D721Med (cell line): Measurements from ENCODE around the gene MYB.

Experiments
- DNase-seq: peaks from one replicate; pipeline ENCODE4 v3.0.0; 2011; ENCODE audit warnings: low spot score; ENCODE audit not compliant: insufficient read length
- FAIRE-seq: peaks from 2 replicates; lab custom pipeline; 2011; peaks lifted over from hg19 to GRCh38; lab: Jason Lieb, UNC
- TF ChIP-seq, protein P1 (sequence below): IDR thresholded peaks from 2 replicates; pipeline ENCODE4 v1.5.1; 2012; ENCODE audit warnings: mild to moderate bottlenecking, control low read depth; ENCODE audit not compliant: insufficient read depth; ENCODE audit errors: missing control alignments

The MYB gene

DNA sequence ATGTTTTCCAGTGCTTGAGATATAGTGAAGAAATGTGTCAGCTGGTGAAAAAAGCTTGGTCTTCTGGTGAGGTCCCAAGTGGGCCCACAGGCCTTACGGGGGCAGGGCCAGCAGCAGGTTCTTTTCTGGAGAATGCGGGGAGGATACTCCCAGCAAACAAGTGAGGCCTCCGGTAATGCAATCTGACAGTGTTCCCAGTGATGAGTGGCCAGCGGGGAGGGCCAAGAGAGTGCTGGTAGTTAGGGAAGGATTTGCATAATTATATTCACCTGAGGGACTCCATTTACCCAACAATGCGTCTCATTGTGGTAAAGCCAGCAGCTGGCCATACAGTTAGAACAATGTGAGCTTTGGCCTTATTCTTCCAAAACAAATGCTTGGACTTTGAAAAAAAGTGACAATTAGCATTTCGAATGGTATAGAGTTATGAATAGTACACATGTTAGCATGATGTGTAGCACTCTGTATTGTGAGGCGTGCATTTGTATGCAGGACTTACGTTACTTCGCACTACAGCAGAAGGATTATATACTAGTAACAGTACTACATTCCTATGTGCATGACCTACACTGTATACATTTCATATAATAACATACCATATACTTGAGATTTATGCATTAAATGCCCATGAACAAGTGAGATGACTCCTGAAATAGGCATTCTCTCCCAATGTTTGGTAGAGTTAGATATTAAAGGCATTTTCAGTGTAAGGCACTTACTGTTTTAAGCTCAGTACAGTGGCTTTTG lies 69.8 kb downstream of the MYB start:
- no peak for FAIRE-seq
- TF ChIP-seq, protein P1, sequence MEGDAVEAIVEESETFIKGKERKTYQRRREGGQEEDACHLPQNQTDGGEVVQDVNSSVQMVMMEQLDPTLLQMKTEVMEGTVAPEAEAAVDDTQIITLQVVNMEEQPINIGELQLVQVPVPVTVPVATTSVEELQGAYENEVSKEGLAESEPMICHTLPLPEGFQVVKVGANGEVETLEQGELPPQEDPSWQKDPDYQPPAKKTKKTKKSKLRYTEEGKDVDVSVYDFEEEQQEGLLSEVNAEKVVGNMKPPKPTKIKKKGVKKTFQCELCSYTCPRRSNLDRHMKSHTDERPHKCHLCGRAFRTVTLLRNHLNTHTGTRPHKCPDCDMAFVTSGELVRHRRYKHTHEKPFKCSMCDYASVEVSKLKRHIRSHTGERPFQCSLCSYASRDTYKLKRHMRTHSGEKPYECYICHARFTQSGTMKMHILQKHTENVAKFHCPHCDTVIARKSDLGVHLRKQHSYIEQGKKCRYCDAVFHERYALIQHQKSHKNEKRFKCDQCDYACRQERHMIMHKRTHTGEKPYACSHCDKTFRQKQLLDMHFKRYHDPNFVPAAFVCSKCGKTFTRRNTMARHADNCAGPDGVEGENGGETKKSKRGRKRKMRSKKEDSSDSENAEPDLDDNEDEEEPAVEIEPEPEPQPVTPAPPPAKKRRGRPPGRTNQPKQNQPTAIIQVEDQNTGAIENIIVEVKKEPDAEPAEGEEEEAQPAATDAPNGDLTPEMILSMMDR, result no peak

DNA sequence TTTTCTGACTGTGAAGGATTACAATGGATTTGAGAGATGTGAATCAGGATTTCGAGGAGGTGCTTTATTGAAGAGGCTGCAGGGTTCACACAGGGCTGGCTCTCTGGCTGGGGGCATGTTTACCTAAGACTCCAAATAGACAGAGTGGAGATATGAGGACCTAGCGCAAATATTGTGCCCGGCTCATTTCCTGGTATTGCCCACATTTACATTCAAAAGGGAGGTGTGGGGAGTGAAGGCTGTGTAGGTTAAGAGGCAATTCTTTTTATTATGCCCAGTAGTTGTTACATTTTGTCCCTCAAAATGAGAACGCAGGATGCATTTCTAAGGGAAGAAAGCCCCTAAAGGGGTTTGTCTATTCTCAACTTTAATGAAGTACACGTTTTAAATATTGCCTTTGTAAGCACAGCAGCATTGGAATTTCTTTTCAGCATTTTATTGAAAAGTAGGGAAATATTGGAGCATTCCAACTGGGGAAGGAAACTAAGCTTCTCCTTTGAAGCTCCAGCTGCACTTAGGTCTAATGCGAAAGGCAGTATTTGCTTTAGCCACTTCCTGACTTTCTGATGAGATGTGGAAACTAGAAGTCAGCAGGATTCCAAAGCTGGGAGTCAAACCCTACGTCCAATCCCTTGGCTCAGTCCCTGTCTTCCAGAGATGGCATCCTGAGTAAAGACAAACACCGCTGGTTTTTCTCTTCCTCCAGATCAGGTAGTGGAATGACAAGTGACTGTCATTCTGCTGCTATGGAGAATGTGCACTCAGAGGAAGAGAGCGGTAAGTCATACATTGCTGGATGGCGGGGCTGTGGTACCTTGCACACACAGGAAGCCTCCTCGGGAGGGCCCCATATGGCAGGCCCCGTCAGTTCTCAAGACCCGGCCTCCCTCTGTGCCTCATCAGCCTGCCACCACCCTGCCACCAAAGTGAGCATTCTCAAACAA lies 70.7 kb downstream of the MYB start:
- TF ChIP-seq, protein P1, result no peak
- FAIRE-seq, result no peak
- DNase-seq, result peak; percentile 46

More for the DNA sequence above, 69.8 kb downstream of the MYB start:
- DNase-seq, result no peak

DNA sequence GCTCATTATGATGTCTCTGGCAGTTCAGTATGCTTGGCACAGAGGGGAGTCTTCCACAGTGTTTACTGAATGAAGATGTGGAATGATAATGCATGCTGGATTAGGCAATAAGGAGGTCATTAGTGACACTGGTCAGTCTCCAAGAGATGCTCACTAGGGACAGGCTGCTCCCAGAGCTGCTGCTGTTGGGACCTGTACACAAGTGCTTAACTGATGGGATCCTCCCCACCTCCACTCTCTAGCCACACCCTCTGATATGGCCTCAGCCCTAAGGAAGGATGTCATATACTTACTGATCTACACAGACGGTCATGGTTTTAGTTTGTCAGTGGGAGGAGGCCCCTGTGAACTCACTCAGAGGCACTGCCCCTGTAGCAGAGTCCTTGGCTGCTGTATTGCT lies 73.4 kb downstream of the MYB start:
- TF ChIP-seq, protein P1, result no peak
- no peak for FAIRE-seq

DNA sequence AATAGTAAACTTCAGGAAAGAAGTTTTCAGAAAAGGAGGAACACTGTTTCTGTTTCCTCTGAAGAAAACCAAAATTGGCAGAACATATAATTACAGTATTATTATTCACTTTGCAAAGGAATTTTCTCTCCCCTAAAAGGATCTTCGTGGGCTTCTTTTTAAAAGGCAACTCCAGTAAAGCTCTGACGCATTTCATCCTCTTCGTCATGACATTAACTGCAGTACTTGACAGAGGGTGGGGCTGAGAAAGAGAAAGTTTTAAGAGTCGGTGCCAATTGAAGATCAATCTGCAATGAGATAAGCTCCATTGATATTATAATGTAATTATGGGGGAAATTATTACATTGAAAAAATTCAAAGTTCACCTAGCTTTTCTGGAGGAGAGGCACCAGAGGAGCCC lies 75.8 kb downstream of the MYB start:
- DNase-seq (no peak), FAIRE-seq (no peak)
- TF ChIP-seq, protein P1, result no peak

More for the DNA sequence above, 73.4 kb downstream of the MYB start:
- DNase-seq, result no peak

DNA sequence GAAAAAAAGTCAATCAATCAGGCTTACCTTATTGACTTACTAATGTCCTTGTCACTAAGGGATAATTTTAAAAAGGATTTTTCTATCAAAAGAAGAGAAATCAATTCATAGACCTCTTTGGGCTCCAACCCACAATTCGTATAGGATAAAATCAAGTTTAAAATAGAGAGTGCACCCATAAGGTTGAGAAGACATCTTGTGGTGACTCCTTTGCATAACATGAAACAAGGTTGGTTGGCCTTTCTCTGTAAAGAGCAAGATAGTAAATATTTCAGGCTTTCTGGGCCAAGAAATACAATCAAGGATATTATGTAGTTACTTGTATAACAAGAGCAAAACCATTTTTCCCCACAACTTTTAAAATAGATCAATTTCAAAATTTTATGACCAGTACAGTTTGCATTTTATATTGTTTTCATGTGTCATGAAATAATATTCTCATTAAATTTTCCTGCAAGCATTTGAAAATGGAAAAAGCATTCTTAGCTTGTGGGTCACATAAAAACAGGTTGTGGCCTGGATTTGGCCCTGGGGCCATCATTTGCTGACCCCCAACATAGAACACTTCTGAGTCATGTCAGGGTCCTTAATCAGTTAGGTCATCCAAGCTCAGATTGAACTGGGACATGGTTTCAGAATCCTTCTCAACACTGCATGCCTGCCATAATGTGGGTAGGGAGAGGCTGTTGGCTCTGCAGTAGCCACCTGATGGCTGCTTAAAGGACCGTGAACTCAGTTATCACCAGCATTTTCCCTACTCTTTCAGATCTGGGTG lies 76.7 kb downstream of the MYB start:
- FAIRE-seq (no peak), DNase-seq (no peak)
- TF ChIP-seq, protein P1, result no peak

DNA sequence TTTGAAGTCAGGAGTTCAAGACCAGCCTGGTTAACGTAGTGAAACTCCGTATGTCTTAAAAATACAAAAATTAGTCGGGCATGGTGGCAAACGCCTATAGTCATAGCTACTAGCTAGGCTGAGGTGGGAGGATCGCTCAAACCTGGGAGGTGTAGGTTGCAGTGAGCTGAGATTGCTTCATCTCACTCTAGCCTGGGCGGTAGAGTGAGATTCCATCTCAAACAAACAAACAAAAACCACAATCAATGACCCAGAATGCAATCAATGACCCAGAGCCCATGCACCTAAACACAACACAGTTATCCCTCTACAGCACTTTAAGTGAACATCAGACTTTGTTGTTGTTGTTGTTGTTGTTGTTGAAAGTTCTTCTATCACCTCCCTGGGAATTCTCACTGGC lies 77.9 kb downstream of the MYB start:
- no peak for FAIRE-seq
- no peak for DNase-seq
- TF ChIP-seq, protein P1, result no peak
